Astrocyte of the cerebellum (primary cell): Measurements from ENCODE around the gene BANP.
"Not testable (repeated sequence)": the region's sequence is repeated elsewhere in the genome, so short reads cannot be mapped to it uniquely, and the experiment has no call there.

Experiments
- DNase-seq: peaks from one replicate; pipeline ENCODE4 v3.0.0-alpha.2; 2011; ENCODE audit warnings: low read depth
- H3K4me3 ChIP-seq: 2 replicates; pipeline ENCODE4 v1.5.1; 2011; ENCODE audit warnings: mild to moderate bottlenecking, low read depth, low read length, moderate library complexity
- in situ Hi-C: cut with HindIII; loops from 2 replicates; pipeline ENCODE4 v1.10.0; 2017; ENCODE audit warnings: low sequenced_read_pairs
- TF ChIP-seq, protein P1 (sequence below): IDR thresholded peaks from 2 replicates; pipeline ENCODE4 v1.5.1; 2012; ENCODE audit warnings: low read length, low read depth, moderate library complexity, mild to moderate bottlenecking; ENCODE audit errors: missing control alignments

Gene BANP

DNA sequence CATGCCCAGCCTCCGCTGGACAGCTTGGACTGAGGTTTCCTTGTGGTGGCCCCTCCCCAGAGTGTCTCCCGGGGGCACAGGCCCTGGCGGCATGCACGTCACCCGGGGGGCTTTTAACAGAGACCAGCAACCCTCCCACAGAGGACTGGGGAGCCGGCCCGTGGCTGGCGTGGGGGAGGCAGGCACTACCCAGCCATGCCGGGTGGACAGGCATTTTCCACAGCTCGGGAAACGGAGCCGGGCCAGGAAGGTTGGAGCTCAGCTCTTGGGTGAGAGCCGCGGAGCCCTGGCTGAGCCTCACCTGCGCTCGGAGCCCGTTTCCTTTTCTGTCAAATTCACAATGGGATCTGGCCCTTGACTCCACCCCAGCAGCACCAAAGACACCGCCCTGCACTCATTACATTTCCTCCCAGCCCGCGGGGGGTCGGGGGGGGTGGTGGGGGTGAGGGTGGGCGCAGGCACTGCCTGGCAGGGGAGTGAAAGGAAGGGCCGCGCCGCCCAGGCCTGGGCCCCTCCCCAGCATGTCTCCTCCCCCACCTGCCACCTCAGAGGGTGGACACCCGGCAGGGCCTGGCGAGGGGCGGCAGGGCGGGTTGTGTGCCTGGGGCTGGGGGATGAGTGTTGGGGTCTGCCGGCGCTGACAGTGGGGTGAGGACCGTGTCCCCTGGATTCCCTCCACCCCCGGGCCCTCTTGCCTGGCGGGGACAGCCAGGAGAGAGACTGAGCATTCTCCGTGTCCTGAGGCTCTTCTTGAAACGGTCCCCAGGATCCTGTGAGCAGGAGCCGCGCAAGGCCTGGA lies 139.3 kb downstream of the BANP start:
- DNase-seq, H3K4me3 ChIP-seq, in situ Hi-C loops: not testable (repeated sequence)

DNA sequence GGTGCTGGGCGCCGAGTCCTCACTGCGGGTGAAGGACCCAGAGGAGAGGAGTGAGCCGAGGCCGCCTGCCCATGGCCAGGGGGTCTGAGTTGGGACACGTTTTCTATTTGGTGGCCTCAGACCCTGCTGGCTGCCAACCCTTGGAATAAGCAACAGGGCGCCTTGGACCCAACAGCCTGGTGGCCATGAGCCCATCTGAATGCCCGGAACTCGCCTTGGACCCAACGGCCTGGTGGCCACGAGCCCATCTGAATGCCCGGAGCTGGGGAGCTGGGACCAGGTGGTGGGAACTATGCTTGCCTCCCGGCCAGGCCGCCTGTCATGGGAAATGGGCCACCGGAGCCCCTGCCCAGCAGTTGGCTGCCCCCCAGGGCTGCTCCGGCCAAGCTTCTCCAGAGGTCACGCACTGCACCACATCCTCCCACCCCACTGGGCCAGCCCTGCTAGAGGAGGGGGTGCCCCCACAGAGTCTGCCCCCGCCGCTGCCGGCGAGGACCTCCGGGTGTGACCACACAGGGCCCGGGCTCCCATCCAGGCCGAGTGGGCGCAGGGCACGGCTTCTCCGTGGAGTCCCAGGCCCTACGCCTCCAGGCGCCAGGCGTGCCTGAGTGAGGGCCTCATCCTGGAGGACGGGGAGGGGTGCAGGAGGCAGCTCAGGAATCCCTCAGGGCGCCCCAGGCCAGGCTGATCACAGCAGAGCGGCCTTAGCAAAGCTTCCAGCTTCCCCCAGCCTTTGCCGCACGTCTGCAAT lies 140.2 kb downstream of the BANP start:
- H3K4me3 ChIP-seq, in situ Hi-C loops: not testable (repeated sequence)

DNA sequence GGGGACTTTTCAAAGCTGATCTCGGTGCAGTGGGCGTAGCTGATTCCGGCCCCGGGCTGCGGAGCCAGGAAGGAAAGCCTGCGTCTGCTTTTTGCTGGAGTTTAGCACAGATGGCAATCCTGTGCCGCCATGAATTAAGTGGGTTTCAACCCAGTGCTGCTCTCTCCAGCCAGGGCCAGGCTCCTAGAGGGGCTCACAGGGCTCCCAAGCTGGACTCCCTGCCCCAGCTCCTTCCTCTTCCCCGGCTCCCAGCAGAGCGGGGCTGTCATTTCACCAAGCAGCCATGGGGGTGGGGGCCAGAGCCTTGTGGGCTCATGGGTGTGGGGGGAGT lies 140.7 kb downstream of the BANP start:
- in situ Hi-C loops, H3K4me3 ChIP-seq, DNase-seq: not testable (repeated sequence)

More for the DNA sequence above, 140.2 kb downstream of the BANP start:
- DNase-seq: not testable (repeated sequence)

DNA sequence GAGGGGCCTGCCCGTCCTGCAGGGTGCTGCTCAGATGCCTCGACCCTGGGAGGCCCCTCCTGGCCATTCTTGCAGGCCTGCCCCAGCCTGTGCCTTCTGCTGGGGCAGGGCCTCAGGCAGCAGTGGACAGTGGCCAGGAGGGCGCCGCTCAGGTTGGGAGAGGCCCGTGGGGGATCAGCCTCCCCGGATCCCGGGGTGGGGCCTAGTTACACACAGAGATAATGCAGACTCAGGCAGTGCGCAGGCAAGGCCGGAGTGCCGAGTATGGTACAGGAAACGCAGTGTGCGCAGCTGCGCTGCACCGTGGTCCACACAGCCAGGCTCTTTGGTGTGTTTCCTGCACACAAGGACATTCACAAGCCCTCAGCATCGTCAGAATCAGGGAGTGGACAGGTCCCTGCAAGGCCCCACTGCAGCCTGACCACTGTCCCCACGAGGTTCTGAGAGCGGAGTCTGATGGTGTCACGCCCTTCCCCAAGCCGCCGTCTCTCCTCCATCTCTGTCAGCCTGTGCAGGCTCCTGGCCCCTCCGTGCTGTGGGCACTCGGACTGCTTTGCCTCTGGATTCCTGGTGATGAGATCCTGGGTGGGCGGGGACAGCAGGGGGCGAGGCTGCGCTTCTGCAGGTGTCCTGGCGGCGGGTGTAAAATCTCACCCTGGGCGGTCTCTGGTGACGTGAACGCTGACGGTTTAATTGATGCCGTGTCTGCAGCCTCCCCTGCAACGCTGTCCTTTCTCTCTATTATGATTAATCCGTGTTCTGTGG lies 141.7 kb downstream of the BANP start:
- in situ Hi-C loops, H3K4me3 ChIP-seq, DNase-seq: not testable (repeated sequence)

DNA sequence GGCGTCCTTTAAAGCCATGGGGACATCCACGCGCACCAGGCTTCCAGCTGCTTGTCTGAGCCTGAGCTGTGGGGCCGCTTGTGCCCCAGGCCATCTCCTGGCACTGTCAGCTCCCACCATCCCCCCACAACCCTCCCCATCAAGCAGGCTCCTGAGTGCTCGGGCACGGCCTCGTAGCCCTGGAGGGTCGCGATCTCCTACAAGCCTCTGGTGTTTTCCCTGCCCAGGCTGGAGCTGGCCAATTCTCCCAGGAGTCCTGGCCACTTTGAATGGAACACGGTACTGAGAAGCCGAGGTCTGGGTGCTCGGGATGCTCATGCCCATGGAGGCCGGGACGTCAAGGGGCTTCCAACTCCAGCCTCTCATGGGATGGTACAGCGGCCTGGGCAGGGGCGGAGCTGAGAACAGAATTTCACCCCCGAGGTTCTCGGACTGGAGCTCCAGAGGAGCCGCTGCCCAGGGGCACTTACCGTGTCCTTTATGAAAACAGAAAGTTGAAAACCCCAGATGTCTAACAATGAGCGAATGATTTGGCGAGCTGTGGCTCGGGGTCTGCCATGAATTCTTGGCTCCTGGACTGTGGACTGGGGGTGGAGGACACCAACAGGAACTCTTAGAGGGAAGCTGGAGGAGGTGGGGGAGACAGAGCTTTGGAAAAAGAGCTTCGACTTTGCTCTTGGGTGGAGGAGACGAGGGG lies 142.5 kb downstream of the BANP start:
- in situ Hi-C loops, H3K4me3 ChIP-seq, DNase-seq: not testable (repeated sequence)

DNA sequence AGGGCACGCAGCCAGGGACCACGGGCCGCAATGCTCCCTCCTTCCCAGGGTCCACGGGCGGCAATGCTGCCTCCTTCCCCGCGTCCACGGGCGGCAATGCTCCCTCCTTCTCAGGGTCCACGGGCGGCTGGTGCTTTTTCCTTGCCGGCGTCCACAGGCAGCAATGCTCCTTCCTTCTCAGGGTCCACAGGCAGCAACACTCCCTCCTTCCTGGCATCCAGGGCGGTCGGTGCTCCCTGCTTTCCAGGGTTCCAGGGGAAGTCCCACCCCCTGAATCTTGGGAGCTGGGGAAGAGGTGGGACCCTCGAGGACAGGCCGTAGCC lies 143.0 kb downstream of the BANP start:
- DNase-seq, in situ Hi-C loops, H3K4me3 ChIP-seq: not testable (repeated sequence)

DNA sequence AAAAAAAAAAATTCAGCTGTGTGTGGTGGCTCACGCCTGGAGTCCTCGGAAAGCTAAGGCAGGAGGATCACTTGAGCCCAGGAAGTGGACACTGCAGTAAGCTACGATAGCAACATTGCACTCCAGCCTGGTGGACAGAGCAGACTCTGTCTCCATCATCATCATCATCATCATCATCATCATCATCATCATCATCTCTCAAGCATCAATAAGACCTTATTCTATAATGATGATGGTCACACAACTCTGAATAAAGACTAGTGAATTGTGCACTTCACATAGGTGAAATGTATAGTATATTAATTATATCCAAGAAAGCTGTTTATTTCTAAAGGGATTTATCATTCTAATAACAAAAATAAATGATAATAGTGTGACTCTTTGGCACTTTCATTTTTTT lies 143.7 kb downstream of the BANP start:
- in situ Hi-C loops, DNase-seq, H3K4me3 ChIP-seq: not testable (repeated sequence)

DNA sequence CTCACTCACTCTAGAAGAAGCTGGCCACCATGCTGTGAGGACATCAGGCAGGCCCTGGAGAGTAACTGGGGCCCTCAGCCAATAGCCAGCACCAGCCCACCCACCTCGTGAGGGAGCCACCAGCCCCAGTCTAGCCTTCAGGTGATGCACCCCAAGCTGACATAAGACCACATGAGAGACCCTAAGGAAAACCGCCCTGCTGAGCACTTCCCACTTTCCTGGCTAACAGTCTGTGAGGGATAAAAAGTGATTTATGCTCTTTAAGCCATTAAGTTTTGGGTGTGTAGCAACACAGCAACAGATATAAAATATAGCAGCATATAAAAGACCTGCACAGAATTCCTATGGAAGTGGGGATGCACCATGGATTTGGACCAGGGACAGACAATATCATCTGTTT lies 145.4 kb downstream of the BANP start:
- DNase-seq, H3K4me3 ChIP-seq, in situ Hi-C loops: not testable (repeated sequence)

DNA sequence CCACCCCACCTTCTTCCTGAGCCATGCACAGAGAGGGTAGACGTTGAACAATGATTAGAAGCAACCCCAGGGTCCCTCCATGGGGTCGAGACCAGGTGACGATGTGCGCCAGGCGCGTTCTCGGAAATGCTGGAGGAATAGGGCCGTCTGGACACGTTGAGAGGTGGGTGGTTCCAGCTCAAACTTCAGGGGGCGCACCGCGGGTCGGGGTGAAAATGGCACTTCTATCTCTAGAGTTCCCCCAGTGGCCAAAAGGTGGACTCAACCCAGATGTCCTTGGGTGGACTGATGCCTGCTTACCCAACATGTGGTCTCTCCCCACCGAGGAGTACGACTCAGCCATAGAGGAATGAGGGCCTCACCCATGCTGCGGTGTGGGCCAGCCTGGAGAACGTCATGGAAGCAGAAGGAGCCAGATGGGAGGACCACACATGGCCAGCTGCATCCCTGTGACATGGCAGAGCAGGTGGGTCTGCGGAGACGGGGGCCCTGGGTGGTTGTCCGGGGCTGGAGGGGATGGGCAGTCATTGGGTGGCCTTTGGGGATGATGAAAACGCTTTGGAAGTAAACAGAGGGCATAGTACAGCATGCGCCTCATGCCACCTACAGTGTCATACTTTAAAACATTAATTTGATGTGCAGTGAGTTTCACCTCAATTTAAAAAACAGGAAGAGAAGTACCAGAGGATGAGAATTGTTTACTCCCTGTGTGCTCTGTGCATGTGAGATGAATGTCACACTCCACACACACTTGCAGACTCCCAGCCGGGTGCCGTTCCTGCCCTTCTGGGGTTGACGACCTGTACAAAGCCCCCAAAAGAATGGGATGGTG lies 147.7 kb downstream of the BANP start:
- in situ Hi-C loops, H3K4me3 ChIP-seq, DNase-seq: not testable (repeated sequence)

DNA sequence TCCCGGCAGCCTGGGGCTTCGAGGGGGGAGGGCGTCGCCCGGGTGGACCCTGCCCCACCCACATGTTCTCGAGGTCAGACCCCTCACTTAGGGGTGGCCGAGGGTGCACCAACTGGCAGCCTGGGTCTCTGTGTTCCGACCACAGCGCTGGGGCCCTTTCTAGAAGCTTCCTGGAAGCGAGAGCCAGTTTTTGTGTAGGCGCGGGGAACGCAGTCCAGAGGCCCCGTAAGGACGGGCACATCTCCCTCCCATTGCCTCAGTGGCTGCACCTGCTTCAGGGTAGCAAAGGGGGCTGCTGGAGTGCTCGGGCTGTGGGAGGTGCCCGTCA lies 148.3 kb downstream of the BANP start:
- TF ChIP-seq, protein P1, sequence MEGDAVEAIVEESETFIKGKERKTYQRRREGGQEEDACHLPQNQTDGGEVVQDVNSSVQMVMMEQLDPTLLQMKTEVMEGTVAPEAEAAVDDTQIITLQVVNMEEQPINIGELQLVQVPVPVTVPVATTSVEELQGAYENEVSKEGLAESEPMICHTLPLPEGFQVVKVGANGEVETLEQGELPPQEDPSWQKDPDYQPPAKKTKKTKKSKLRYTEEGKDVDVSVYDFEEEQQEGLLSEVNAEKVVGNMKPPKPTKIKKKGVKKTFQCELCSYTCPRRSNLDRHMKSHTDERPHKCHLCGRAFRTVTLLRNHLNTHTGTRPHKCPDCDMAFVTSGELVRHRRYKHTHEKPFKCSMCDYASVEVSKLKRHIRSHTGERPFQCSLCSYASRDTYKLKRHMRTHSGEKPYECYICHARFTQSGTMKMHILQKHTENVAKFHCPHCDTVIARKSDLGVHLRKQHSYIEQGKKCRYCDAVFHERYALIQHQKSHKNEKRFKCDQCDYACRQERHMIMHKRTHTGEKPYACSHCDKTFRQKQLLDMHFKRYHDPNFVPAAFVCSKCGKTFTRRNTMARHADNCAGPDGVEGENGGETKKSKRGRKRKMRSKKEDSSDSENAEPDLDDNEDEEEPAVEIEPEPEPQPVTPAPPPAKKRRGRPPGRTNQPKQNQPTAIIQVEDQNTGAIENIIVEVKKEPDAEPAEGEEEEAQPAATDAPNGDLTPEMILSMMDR: no peak
- in situ Hi-C loops: no loop called here
- no peak overlapping the region for H3K4me3 ChIP-seq
- no peak for DNase-seq

DNA sequence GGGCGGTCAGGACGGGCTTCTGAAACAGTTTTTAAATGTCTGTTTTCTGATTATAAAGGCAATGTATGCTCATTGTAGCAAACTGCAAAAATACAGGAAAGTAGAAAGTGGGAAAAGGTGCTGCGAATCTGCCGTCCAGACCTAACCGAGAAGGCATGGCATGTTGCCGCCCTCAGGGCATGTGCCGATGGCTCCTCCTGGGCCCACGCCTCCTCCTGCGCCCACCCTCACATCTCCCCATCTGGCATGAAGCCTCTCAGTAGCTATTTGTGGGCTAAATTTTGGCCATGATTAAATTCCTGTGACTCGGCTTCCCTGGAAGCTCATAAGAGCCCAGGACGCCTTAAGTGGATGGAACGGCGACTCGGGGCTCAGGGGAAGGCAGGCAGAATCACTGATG lies 148.7 kb downstream of the BANP start:
- in situ Hi-C loops, H3K4me3 ChIP-seq, DNase-seq: not testable (repeated sequence)

DNA sequence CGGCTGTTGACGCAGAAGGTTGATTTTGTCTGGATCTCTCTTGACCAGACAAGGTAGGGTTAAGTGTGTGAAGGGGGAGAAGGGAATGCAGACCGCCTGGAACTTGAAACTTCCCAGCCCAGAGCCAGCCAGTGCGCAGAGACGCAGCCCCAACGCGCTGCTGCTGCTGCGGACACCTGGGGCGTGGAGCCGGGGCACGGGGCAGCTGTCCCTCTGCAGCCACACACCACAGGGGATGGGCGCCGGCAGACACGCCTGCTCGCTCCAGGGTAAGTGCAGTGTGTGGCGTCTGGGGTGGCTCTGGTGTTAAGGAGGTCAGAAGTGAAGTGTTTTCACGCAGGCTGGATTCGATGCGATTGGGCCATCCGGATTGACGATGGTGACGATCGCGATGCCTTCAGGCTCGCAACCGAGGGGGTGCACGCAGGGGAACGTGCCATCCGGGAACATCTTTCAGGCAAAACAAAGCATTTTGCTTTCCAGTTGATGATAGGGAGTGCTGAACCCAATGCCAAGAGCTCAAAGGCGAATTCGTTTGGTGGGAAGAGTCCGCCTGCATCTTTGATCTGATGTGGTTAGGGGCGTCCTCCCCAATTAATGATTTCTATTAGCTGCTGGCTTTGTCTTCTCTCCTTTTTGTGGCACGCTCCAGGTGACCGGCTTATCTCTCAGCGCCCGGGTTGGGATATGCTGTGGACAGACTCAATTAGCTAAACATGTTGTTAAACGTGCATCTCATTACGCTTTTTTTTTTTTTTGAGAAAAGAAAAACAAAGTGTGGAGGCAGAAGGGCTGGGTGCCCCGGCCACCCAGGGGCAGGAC lies 149.8 kb downstream of the BANP start:
- in situ Hi-C loops, H3K4me3 ChIP-seq, DNase-seq: not testable (repeated sequence)

DNA sequence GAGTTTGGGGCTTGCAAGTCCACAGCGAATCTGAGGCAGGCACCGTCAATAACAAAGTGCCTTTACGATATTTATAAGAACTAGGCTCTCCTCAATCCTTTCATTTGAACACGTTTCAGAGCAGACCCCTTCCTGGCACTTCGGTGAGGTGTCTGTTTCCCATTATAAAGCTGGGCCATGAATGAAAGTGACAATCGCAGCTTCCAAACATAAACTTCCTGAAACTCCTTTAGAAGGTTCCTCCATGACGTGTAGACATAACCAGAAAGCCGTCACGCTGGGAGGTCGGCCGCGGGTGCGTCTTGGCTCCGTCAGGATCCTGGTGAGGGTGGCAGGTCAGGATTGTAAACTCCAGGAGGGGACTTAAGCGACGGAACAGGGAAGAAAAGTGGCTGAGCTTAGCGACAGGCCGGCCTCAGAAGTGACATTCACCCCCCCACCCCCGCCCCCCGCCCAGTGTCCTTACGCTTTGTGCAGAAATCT lies 150.4 kb downstream of the BANP start:
- DNase-seq, H3K4me3 ChIP-seq, in situ Hi-C loops: not testable (repeated sequence)
